HG03558 (cell line): ENCODE results near the gene HESX1.

Source experiments
- ATAC-seq: cut with Tn5 transposase; IDR thresholded peaks from one replicate; pipeline ENCODE4 v1.9.1; 2021; ENCODE audit warnings: moderate number of reproducible peaks; ENCODE audit not compliant: unreplicated experiment; ENCODE audit errors: extremely low read depth

The HESX1 gene

DNA sequence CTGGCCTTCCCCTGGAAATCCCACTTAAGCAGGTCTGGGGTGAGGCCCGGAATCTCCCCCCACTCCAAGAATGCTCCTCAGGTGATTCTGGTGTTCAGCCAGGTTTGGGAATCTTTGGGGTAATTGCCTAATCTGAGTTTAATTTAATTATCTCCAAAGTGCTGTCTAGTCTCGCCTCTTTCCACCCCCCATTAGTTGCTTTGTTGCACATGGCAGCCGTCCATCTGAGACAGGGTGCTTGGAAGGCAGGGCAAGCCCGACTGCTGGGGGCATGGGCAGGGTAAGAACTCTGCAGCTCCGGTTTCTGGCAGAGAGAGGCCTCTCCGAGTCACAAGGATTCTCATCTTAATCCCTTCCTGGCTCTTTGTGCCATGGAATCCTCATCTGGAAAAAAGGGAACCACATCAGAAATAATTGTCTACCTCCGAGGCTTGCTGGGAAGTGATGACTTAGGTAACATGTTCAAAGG is 49.6 kb downstream of the HESX1 start:
- no peak for ATAC-seq
